IMR-90 (cell line): ENCODE results near the gene NCDN. TPM values are rescaled to one million over a fixed set of nuclear protein-coding genes. Genes with fewer than 3 reads are reported as not detected.

ENCODE experiments used
- ATAC-seq: fragments of 200-7000 bp; cut with Tn5 transposase; 2 replicates; pipeline ENCODE4 v1.9.1; 2020; ENCODE audit warnings: low read depth, mild to moderate bottlenecking, moderate library complexity
- BruUV-seq: library from RNA; stranded (reverse); fragments of 400-500 nt; replicated peaks from 2 replicates; lab custom pipeline; 2021; lab: Mats Ljungman, UMichigan
- CTCF ChIA-PET: fragments of 300-600 bp; formaldehyde crosslinking; extraction: SDS; loops from one replicate; lab custom pipeline; 2021; ENCODE audit warnings: antibody characterized with exemption; lab: Yijun Ruan, JAX
- POLR2A ChIA-PET: fragments of 300-600 bp; sonication (Branson Sonifier 250); formaldehyde crosslinking; loops from one replicate; lab custom pipeline; 2022; ENCODE audit warnings: antibody characterized with exemption; ENCODE audit not compliant: unreplicated experiment; lab: Charles Lee
- DNase-seq: peaks from one replicate; pipeline ENCODE4 v3.0.0; 2013
- H2AFZ ChIP-seq: replicated peaks from 2 replicates; pipeline ENCODE3; 2013; ENCODE audit warnings: low read length, mild to moderate bottlenecking; ENCODE audit not compliant: poor library complexity
- H2AK5ac ChIP-seq: 2 replicates; pipeline ENCODE4 v1.6.1; 2013; ENCODE audit warnings: low read depth, low read length, inconsistent platforms
- H2AK9ac ChIP-seq: replicated peaks from 2 replicates; pipeline ENCODE3; 2013; ENCODE audit warnings: mild to moderate bottlenecking, low read depth, low read length, moderate library complexity; ENCODE audit not compliant: poor library complexity
- H2BK120ac ChIP-seq: 2 replicates; pipeline ENCODE4 v1.6.1; 2013; ENCODE audit warnings: low read depth, low read length, inconsistent platforms
- H2BK15ac ChIP-seq: 3 replicates; pipeline ENCODE4 v1.6.1; 2013; ENCODE audit warnings: low read depth, low read length, inconsistent platforms
- H2BK20ac ChIP-seq: 2 replicates; pipeline ENCODE4 v1.6.1; 2013; ENCODE audit warnings: low read depth, mild to moderate bottlenecking, inconsistent platforms, low read length, moderate library complexity
- H2BK5ac ChIP-seq: 2 replicates; pipeline ENCODE4 v1.6.1; 2013; ENCODE audit warnings: mild to moderate bottlenecking, low read depth, low read length, inconsistent platforms; ENCODE audit not compliant: poor library complexity, severe bottlenecking
- H3K14ac ChIP-seq: replicated peaks from 2 replicates; pipeline ENCODE4 v1.6.1; 2013; ENCODE audit warnings: low read depth, low read length, inconsistent platforms
- H3K18ac ChIP-seq: 2 replicates; pipeline ENCODE4 v1.6.1; 2013; ENCODE audit warnings: low read depth, low read length, control low read depth
- H3K23ac ChIP-seq: 2 replicates; pipeline ENCODE4 v1.6.1; 2013; ENCODE audit warnings: low read depth, low read length, inconsistent platforms
- H3K27ac ChIP-seq: 2 replicates; pipeline ENCODE4 v1.5.1; 2013; ENCODE audit warnings: mild to moderate bottlenecking, control low read depth, low read length; ENCODE audit not compliant: insufficient read depth
- H3K27me3 ChIP-seq: 2 replicates; pipeline ENCODE4 v1.6.1; 2013; ENCODE audit warnings: low read length; ENCODE audit not compliant: control insufficient read depth, insufficient read depth
- H3K36me3 ChIP-seq: 2 replicates; pipeline ENCODE4 v1.6.1; 2013; ENCODE audit warnings: low read length, mixed read lengths; ENCODE audit not compliant: control insufficient read depth, insufficient read depth
- H3K4ac ChIP-seq: 2 replicates; pipeline ENCODE4 v1.6.1; 2013; ENCODE audit warnings: low read depth, low read length, inconsistent platforms
- H3K4me1 ChIP-seq: 2 replicates; pipeline ENCODE4 v1.6.1; 2013; ENCODE audit warnings: low read length, mixed read lengths; ENCODE audit not compliant: control insufficient read depth, insufficient read depth
- H3K4me2 ChIP-seq: 2 replicates; pipeline ENCODE4 v1.6.1; 2013; ENCODE audit warnings: low read depth, mild to moderate bottlenecking, control low read depth, low read length, moderate library complexity
- H3K4me3 ChIP-seq: 2 replicates; pipeline ENCODE4 v1.5.1; 2013; ENCODE audit warnings: low read depth, mild to moderate bottlenecking, control low read depth, low read length, moderate library complexity; ENCODE audit not compliant: insufficient read depth
- H3K56ac ChIP-seq: 2 replicates; pipeline ENCODE4 v1.6.1; 2013; ENCODE audit warnings: low read length, inconsistent platforms; ENCODE audit not compliant: insufficient read depth; ENCODE audit errors: extremely low read depth
- H3K79me1 ChIP-seq, 2 experiments: 2 replicates each; pipeline ENCODE4 v1.6.1; 2013; ENCODE audit warnings: low read length in 2 of 2, inconsistent platforms in 1 of 2, low read depth in 1 of 2
- H3K9ac ChIP-seq: 2 replicates; pipeline ENCODE4 v1.6.1; 2013; ENCODE audit warnings: low read depth, low read length, control low read depth
- H3K9me1 ChIP-seq: 2 replicates; pipeline ENCODE4 v1.6.1; 2013; ENCODE audit warnings: low read length, inconsistent platforms; ENCODE audit not compliant: insufficient read depth
- H3K9me3 ChIP-seq: 2 replicates; pipeline ENCODE4 v1.6.1; 2013; ENCODE audit warnings: low read length; ENCODE audit not compliant: control insufficient read depth, insufficient read depth
- H4K20me1 ChIP-seq: 2 replicates; pipeline ENCODE4 v1.6.1; 2013; ENCODE audit warnings: low read length, inconsistent platforms; ENCODE audit not compliant: insufficient read depth
- H4K5ac ChIP-seq: 2 replicates; pipeline ENCODE4 v1.6.1; 2013; ENCODE audit warnings: mild to moderate bottlenecking, low read depth, low read length, control low read depth
- H4K8ac ChIP-seq, 2 experiments: 2 replicates each; pipeline ENCODE4 v1.6.1; 2013; ENCODE audit warnings: low read depth in 2 of 2, low read length in 2 of 2, control low read depth in 1 of 2, inconsistent platforms in 1 of 2
- H4K91ac ChIP-seq: 2 replicates; pipeline ENCODE4 v1.6.1; 2013; ENCODE audit warnings: low read depth, low read length, inconsistent platforms; ENCODE audit not compliant: insufficient read depth
- BHLHE40 ChIP-seq: fragments of 150-350 bp; IDR thresholded peaks from 2 replicates; pipeline ENCODE4 v1.6.1; 2016; ENCODE audit warnings: mild to moderate bottlenecking, low read depth, low read length
- CEBPB ChIP-seq: IDR thresholded peaks from 2 replicates; pipeline ENCODE4 v1.6.1; 2012; ENCODE audit warnings: low read depth, low read length, improper control_type of control experiment
- CHD1 ChIP-seq: IDR thresholded peaks from 2 replicates; pipeline ENCODE4 v1.6.1; 2012; ENCODE audit warnings: low read depth, low read length, improper control_type of control experiment
- CTCF ChIP-seq: conservative IDR thresholded peaks from 2 replicates; pipeline ENCODE4 v1.5.1; 2012; ENCODE audit warnings: mild to moderate bottlenecking, low read depth, low read length, improper control_type of control experiment
- ELK1 ChIP-seq: fragments of 150-350 bp; IDR thresholded peaks from 2 replicates; pipeline ENCODE4 v1.6.1; 2016; ENCODE audit warnings: low read depth, mild to moderate bottlenecking, low read length, moderate library complexity, borderline replicate concordance
- FOS ChIP-seq: fragments of 150-350 bp; IDR thresholded peaks from 2 replicates; pipeline ENCODE4 v1.6.1; 2016; ENCODE audit warnings: low read depth, low read length
- MAFK ChIP-seq: IDR thresholded peaks from 2 replicates; pipeline ENCODE4 v1.6.1; 2012; ENCODE audit warnings: low read depth, low read length, improper control_type of control experiment
- MAZ ChIP-seq: IDR thresholded peaks from 2 replicates; pipeline ENCODE4 v1.6.1; 2012; ENCODE audit warnings: low read depth, mild to moderate bottlenecking, low read length, improper control_type of control experiment, moderate library complexity, borderline replicate concordance
- MXI1 ChIP-seq: IDR thresholded peaks from 2 replicates; pipeline ENCODE4 v1.6.1; 2012; ENCODE audit warnings: low read depth, mild to moderate bottlenecking, low read length, moderate library complexity, borderline replicate concordance
- NFE2L2 ChIP-seq: fragments of 150-350 bp; IDR thresholded peaks from 2 replicates; pipeline ENCODE4 v1.6.1; 2016; ENCODE audit warnings: low read depth, mild to moderate bottlenecking, low read length
- POLR2A ChIP-seq: IDR thresholded peaks from 2 replicates; pipeline ENCODE4 v1.6.1; 2012; ENCODE audit warnings: mild to moderate bottlenecking, low read depth, low read length
- RAD21 ChIP-seq: IDR thresholded peaks from 2 replicates; pipeline ENCODE4 v1.6.1; 2012; ENCODE audit warnings: low read length, improper control_type of control experiment
- RFX5 ChIP-seq: IDR thresholded peaks from 2 replicates; pipeline ENCODE4 v1.8.0; 2012; ENCODE audit warnings: low read depth, mild to moderate bottlenecking, low read length, moderate library complexity
- SMC3 ChIP-seq: fragments of 150-350 bp; IDR thresholded peaks from 2 replicates; pipeline ENCODE4 v1.6.1; 2016; ENCODE audit warnings: low read depth, mild to moderate bottlenecking, antibody characterized with exemption, low read length, moderate library complexity
- USF2 ChIP-seq: fragments of 150-350 bp; IDR thresholded peaks from 2 replicates; pipeline ENCODE4 v1.6.1; 2017; ENCODE audit warnings: mild to moderate bottlenecking, antibody characterized with exemption, low read length, low read depth
- WGBS, 2 experiments: methylation state at CpG; one replicate each; pipeline versions ENCODE4 v1.1.5 to v1.1.7; 2013; ENCODE audit warnings: missing lambda C conversion rate in 2 of 2; ENCODE audit not compliant: insufficient read length in 1 of 2; ENCODE audit errors: extremely low coverage in 2 of 2; 5-methylcytosine and 5-hydroxymethylcytosine counted together
- dilution Hi-C: fragments of 300-500 bp; cut with HindIII; formaldehyde crosslinking; loops from one replicate; pipeline ENCODE4 v1.14.3; 2018; ENCODE audit warnings: low sequenced_read_pairs; ENCODE audit not compliant: unreplicated experiment
- in situ Hi-C: fragments of 300-500 bp; cut with MboI; formaldehyde crosslinking; loops from 3 replicates; pipeline ENCODE4 v1.14.3; 2019; ENCODE audit warnings: low sequenced_read_pairs, inconsistent platforms, mixed read lengths
- intact Hi-C: fragments of 100-400 bp; cut with micrococcal nuclease; formaldehyde crosslinking; loops from 2 replicates; pipeline ENCODE4 v1.10.0; 2022
- polyA plus RNA-seq, 3 experiments: library from polyadenylated mRNA; depleted of rRNA; stranded (reverse); fragments of >200 nt; gene quantifications; 2 replicates each; pipeline ENCODE4 v1.2.3, GENCODE V29; 2012; ENCODE audit warnings: low replicate concordance in 1 of 3
- total RNA-seq: library from RNA; depleted of rRNA; stranded (reverse); fragments of >200 nt; gene quantifications from 2 replicates; pipeline ENCODE4 v1.2.3, GENCODE V29; 2012

NCDN gene
- total and polyA plus RNA-seq, 2 of the 4 experiments (the other 2 are of a cell fraction): 10.0 to 38.8 TPM

- H2BK20ac ChIP-seq: no peak overlapping the region
- no peak overlapping the region for H2BK120ac ChIP-seq
- DNase-seq (no peak), ATAC-seq (no peak)
- no peak overlapping the region for H3K56ac ChIP-seq
- WGBS, 2 experiments: 77% methylated on average over 5 of the region's 6 CpGs; no CpG with 5 or more reads in 1 of the 2 experiments
- H2AFZ ChIP-seq: no peak overlapping the region
- H3K79me1 ChIP-seq: peaks cover 22 to 34% of the 10 kb centered on the region in 2 experiments
- no peak overlapping the region for H2BK15ac ChIP-seq
- no peaks in the 10 kb centered on the region for H3K9me3 ChIP-seq
- H4K20me1 ChIP-seq: peaks cover 6% of the 10 kb centered on the region; the same call in 1 of the 2 replicates
- no peak overlapping the region for H2BK5ac ChIP-seq
- no peak overlapping the region for H3K27ac ChIP-seq
- peaks cover 2% of the 10 kb centered on the region; the same call in 1 of the 2 replicates for H3K4me1 ChIP-seq
- ChIA-PET CTCF (interaction anchor here (1.7 kb wide), 1 partner anchor 110 kb away, joined by 4 read pairs; no protein-coding TSS in a partner anchor), POLR2A (no interaction called here)
- no peak overlapping the region for H4K91ac ChIP-seq
- H3K4me2 ChIP-seq: no peak overlapping the region
- no peak overlapping the region for H2AK9ac ChIP-seq
- in situ Hi-C loops: no loop called here
- no peaks in the 10 kb centered on the region for H3K27me3 ChIP-seq
- no peak overlapping the region for H4K5ac ChIP-seq
- H3K4me3 ChIP-seq: no peak overlapping the region
- no peak overlapping the region for H3K23ac ChIP-seq
- H3K9me1 ChIP-seq: peaks cover 6% of the 10 kb centered on the region; the same call in 1 of the 2 replicates
- BruUV-seq: no TSS peak
- intact Hi-C loops: no loop called here
- H3K36me3 ChIP-seq: peaks cover 41% of the 10 kb centered on the region
- H4K8ac ChIP-seq: no peak overlapping the region
- no peak overlapping the region for H3K14ac ChIP-seq
- dilution Hi-C loops: no loop called here
- H2AK5ac ChIP-seq: no peak overlapping the region
- no peak overlapping the region for H3K18ac ChIP-seq
- H3K9ac ChIP-seq: no peak overlapping the region
- no peak overlapping the region for H3K4ac ChIP-seq
- TF ChIP-seq SMC3 (no peak), CEBPB (no peak), RFX5 (no peak), MAFK (no peak), CHD1 (no peak), FOS (no peak), ELK1 (no peak), MXI1 (no peak), BHLHE40 (no peak), MAZ (no peak), USF2 (no peak), POLR2A (no peak), NFE2L2 (no peak), RAD21 (no peak), CTCF (no peak)
Observed at GRCh38 chr1:35605071-35605866, 47.7 kb downstream of the NCDN start.
